ENCODE results near the gene CREBBP.
"Not testable (repeated sequence)": the region's sequence is repeated elsewhere in the genome, so short reads cannot be mapped to it uniquely, and the experiment has no call there.

DNA sequence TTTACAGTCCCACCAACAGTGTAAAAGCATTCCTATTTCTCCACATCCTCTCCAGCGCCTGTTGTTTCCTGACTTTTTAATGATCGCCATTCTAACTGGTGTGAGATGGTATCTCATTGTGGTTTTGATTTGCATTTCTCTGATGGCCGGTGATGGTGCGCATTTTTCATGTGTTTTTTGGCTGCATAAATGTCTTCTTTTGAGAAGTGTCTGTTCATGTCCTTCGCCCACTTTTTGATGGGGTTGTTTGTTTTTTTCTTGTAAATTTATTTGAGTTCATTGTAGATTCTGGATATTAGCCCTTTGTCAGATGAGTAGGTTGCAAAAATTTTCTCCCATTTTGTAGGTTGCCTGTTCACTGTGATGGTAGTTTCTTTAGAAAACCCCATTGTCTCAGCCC, 5.5 kb upstream of the CREBBP start:
- TF ChIP-seq SP1 (IDR thresholded peaks at IDR 0.05); HDGF (IDR thresholded peaks at IDR 0.05; ENCODE audit: borderline replicate concordance); FOXM1 (IDR thresholded peaks at IDR 0.05; ENCODE audit: borderline replicate concordance); BHLHE40 (IDR thresholded peaks at IDR 0.05; ENCODE audit: borderline replicate concordance); LEF1 (IDR thresholded peaks at IDR 0.05; ENCODE audit: borderline replicate concordance); NFRKB (IDR thresholded peaks at IDR 0.05); ARNT (IDR thresholded peaks at IDR 0.05); TARDBP (IDR thresholded peaks at IDR 0.05); ZNF384 (IDR thresholded peaks at IDR 0.05); SUZ12 (IDR thresholded peaks at IDR 0.05); FOXA1 (IDR thresholded peaks at IDR 0.05); L3MBTL2 (conservative IDR thresholded peaks at IDR 0.05): not testable (repeated sequence)
- TF ChIP-seq, protein P1, sequence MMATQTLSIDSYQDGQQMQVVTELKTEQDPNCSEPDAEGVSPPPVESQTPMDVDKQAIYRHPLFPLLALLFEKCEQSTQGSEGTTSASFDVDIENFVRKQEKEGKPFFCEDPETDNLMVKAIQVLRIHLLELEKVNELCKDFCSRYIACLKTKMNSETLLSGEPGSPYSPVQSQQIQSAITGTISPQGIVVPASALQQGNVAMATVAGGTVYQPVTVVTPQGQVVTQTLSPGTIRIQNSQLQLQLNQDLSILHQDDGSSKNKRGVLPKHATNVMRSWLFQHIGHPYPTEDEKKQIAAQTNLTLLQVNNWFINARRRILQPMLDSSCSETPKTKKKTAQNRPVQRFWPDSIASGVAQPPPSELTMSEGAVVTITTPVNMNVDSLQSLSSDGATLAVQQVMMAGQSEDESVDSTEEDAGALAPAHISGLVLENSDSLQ (IDR thresholded peaks at IDR 0.05) = not testable (repeated sequence)
